CD14-positive monocyte (primary cell): ENCODE measurements around the gene CD4. TPM values are rescaled to one million over a fixed set of nuclear protein-coding genes. Genes with fewer than 3 reads are reported as not detected.

Experiments
- DNase-seq, 3 donors: peaks; one replicate each; pipeline ENCODE4 v3.0.0-alpha.2; 2011 to 2022
- H2AFZ ChIP-seq: 2 replicates; pipeline ENCODE4 v1.6.0; 2012; ENCODE audit warnings: mild to moderate bottlenecking, low read depth, low read length, inconsistent platforms; ENCODE audit not compliant: insufficient read depth, poor library complexity, severe bottlenecking
- H3K27ac ChIP-seq, 2 donors: 1 replicate in 1 of 2; 2 replicates in 1 of 2; pipeline ENCODE4 v1.5.1; 2012 to 2013; ENCODE audit warnings: low read length in 2 of 2, control low read depth in 1 of 2, inconsistent platforms in 1 of 2, low read depth in 1 of 2, mild to moderate bottlenecking in 1 of 2
- H3K27me3 ChIP-seq, 2 donors: one replicate each; pipeline versions ENCODE4 v1.6.0 to v1.6.1; 2011 to 2013; ENCODE audit warnings: low read length in 2 of 2; ENCODE audit not compliant: control insufficient read depth in 2 of 2, insufficient read depth in 2 of 2
- H3K36me3 ChIP-seq, 2 donors: replicated peaks in 1 of 2; 1 replicate in 1 of 2; 2 replicates in 1 of 2; pipeline versions ENCODE4 v1.5.1 to v1.6.1; 2012 to 2013; ENCODE audit warnings: low read length in 2 of 2, control low read depth in 1 of 2, inconsistent platforms in 1 of 2, mild to moderate bottlenecking in 1 of 2; ENCODE audit not compliant: insufficient read depth in 2 of 2, control insufficient read depth in 1 of 2
- H3K4me1 ChIP-seq, 2 donors: 1 replicate in 1 of 2; 2 replicates in 1 of 2; pipeline versions ENCODE4 v1.5.1 to v1.6.1; 2012 to 2013; ENCODE audit warnings: low read length in 2 of 2, control low read depth in 1 of 2, inconsistent platforms in 1 of 2, mild to moderate bottlenecking in 1 of 2, moderate library complexity in 1 of 2; ENCODE audit not compliant: insufficient read depth in 2 of 2, control insufficient read depth in 1 of 2
- H3K4me2 ChIP-seq: replicated peaks from 2 replicates; pipeline ENCODE3; 2012; ENCODE audit warnings: low read length, moderate library complexity, mild to moderate bottlenecking; ENCODE audit not compliant: poor library complexity, severe bottlenecking; ENCODE audit errors: extremely low read depth
- H3K4me3 ChIP-seq, 3 experiments: fragments of 200-600 bp in 1 of 3; sonication (generic) in 1 of 3; replicated peaks in 1 of 3; 1 replicate in 2 of 3; 2 replicates in 1 of 3; pipeline ENCODE4 v1.5.1; 2011 to 2013; ENCODE audit warnings: low read length in 3 of 3, mild to moderate bottlenecking in 3 of 3, control low read depth in 2 of 3, low read depth in 2 of 3, inconsistent platforms in 1 of 3, moderate library complexity in 1 of 3
- H3K79me2 ChIP-seq: 2 replicates; pipeline ENCODE4 v1.6.0; 2012; ENCODE audit warnings: mild to moderate bottlenecking, control low read depth, inconsistent platforms, low read length, moderate library complexity; ENCODE audit not compliant: insufficient read depth
- H3K9ac ChIP-seq: 2 replicates; pipeline ENCODE4 v1.6.0; 2017; ENCODE audit warnings: low read length, mild to moderate bottlenecking; ENCODE audit not compliant: insufficient read depth, poor library complexity, severe bottlenecking
- H3K9me3 ChIP-seq, 2 donors: replicated peaks in 1 of 2; 1 replicate in 1 of 2; 2 replicates in 1 of 2; pipeline versions ENCODE4 v1.5.1 to v1.6.1; 2012 to 2013; ENCODE audit warnings: low read length in 2 of 2, control low read depth in 1 of 2; ENCODE audit not compliant: control insufficient read depth in 1 of 2, insufficient read depth in 1 of 2
- H4K20me1 ChIP-seq: 2 replicates; pipeline ENCODE4 v1.6.0; 2012; ENCODE audit warnings: mild to moderate bottlenecking, low read length, control low read depth, moderate library complexity; ENCODE audit not compliant: insufficient read depth
- H3K27ac Mint-ChIP-seq, 7 donors: one replicate each; pipeline ENCODE4 v1.8.0; 2020; ENCODE audit warnings: mild to moderate bottlenecking in 7 of 7, mixed read lengths in 7 of 7, moderate library complexity in 6 of 7, inconsistent platforms in 2 of 7
- H3K27me3 Mint-ChIP-seq, 3 donors: one replicate each; pipeline ENCODE4 v1.8.0; 2021 to 2022; ENCODE audit warnings: low read depth in 3 of 3, mild to moderate bottlenecking in 3 of 3, mixed read lengths in 3 of 3, moderate library complexity in 3 of 3, inconsistent platforms in 1 of 3
- H3K36me3 Mint-ChIP-seq, 2 donors: one replicate each; pipeline ENCODE4 v1.8.0; 2020; ENCODE audit warnings: mixed read lengths in 2 of 2, inconsistent platforms in 1 of 2, mild to moderate bottlenecking in 1 of 2
- H3K4me1 Mint-ChIP-seq: one replicate; pipeline ENCODE4 v1.8.0; 2020; ENCODE audit warnings: mild to moderate bottlenecking, mixed read lengths
- H3K4me3 Mint-ChIP-seq, 2 donors: one replicate each; pipeline ENCODE4 v1.8.0; 2020; ENCODE audit warnings: mild to moderate bottlenecking in 2 of 2, mixed read lengths in 2 of 2, moderate library complexity in 1 of 2
- H3K9me3 Mint-ChIP-seq, 7 donors: one replicate each; pipeline ENCODE4 v1.8.0; 2020 to 2022; ENCODE audit warnings: mixed read lengths in 7 of 7, mild to moderate bottlenecking in 6 of 7, moderate library complexity in 6 of 7, inconsistent platforms in 2 of 7
- WGBS: methylation state at CpG from one replicate; pipeline ENCODE4 v1.1.5; 2013; ENCODE audit warnings: missing lambda C conversion rate; ENCODE audit not compliant: insufficient coverage; 5-methylcytosine and 5-hydroxymethylcytosine counted together
- intact Hi-C, 2 donors: fragments of 100-400 bp; cut with micrococcal nuclease; formaldehyde crosslinking; loops; one replicate each; pipeline versions ENCODE4 v1.15.0 to v1.15.1; 2023
- polyA plus RNA-seq, 3 donors: library from polyadenylated mRNA; depleted of rRNA in 1 of 3; unstranded in 2 of 3; stranded (reverse) in 1 of 3; fragments of 300-500 nt in 2 of 3; fragments of >200 nt in 1 of 3; fragmentation: Illumina TruSeq in 2 of 3; gene quantifications; 1 replicate in 2 of 3; 2 replicates in 1 of 3; pipeline ENCODE4 v1.2.3, GENCODE V29; 2012 to 2021
- TF ChIP-seq, protein P1 (sequence below): fragments of 200-600 bp; IDR thresholded peaks from one replicate; pipeline ENCODE4 v1.8.0; 2022; ENCODE audit warnings: antibody characterized with exemption, mild to moderate bottlenecking

The CD4 gene
- polyA plus RNA-seq, 3 donors, result 261 to 371 (median 269) TPM

DNA sequence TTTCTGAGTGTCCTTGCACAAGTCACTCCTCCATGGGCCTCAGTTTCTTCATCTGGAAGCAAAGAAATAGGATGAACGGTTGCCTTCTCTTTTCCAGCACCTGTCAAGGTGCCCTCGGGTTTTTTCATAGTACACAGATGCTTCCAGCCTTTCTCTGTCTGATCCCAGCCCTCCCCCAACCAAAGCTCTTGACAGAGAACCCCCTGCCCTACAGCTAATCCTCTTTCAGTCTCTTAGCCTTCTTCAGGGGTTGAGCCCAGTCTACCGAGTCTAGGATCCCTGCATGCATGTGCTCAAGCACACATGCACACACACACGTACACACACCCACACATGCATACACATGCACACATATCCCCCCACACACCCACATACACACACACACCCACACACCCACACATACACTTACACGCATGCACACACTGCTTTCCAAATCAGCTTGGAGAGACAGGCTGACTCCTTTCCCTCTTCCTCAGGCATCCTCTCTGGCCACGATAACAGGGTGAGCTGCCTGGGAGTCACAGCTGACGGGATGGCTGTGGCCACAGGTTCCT, 57.1 kb downstream of the CD4 start:
- Mint-ChIP-seq H3K9me3 (no peaks in the 10 kb centered on the region), H3K36me3 (peaks cover 15 to 37% of the 10 kb centered on the region in 2 donors), H3K4me1 (peaks cover 28% of the 10 kb centered on the region), H3K27me3 (peaks cover 1 to 4% (median 3%) of the 10 kb centered on the region in 3 donors), H3K27ac (peak overlapping the region in 1 of 7 donors; percentile 1), H3K4me3 (no peak overlapping the region)
- intact Hi-C loops, result no loop called here
- TF ChIP-seq, protein P1, sequence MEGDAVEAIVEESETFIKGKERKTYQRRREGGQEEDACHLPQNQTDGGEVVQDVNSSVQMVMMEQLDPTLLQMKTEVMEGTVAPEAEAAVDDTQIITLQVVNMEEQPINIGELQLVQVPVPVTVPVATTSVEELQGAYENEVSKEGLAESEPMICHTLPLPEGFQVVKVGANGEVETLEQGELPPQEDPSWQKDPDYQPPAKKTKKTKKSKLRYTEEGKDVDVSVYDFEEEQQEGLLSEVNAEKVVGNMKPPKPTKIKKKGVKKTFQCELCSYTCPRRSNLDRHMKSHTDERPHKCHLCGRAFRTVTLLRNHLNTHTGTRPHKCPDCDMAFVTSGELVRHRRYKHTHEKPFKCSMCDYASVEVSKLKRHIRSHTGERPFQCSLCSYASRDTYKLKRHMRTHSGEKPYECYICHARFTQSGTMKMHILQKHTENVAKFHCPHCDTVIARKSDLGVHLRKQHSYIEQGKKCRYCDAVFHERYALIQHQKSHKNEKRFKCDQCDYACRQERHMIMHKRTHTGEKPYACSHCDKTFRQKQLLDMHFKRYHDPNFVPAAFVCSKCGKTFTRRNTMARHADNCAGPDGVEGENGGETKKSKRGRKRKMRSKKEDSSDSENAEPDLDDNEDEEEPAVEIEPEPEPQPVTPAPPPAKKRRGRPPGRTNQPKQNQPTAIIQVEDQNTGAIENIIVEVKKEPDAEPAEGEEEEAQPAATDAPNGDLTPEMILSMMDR, result no peak
- Histone ChIP-seq H3K4me2 (no peak overlapping the region), H3K27me3 (no peaks in the 10 kb centered on the region), H4K20me1 (no peaks in the 10 kb centered on the region), H3K9ac (no peak overlapping the region), H3K4me1 (peaks cover 19 to 21% of the 10 kb centered on the region in 2 donors), H3K27ac (no peak overlapping the region), H3K79me2 (peaks cover 25% of the 10 kb centered on the region), H3K9me3 (no peaks in the 10 kb centered on the region), H3K36me3 (peaks cover 3 to 30% of the 10 kb centered on the region in 2 donors), H3K4me3 (no peak overlapping the region), H2AFZ (no peak overlapping the region)
- no peak for DNase-seq
- WGBS, result 98% methylated on average over 4 of the region's 7 CpGs

DNA sequence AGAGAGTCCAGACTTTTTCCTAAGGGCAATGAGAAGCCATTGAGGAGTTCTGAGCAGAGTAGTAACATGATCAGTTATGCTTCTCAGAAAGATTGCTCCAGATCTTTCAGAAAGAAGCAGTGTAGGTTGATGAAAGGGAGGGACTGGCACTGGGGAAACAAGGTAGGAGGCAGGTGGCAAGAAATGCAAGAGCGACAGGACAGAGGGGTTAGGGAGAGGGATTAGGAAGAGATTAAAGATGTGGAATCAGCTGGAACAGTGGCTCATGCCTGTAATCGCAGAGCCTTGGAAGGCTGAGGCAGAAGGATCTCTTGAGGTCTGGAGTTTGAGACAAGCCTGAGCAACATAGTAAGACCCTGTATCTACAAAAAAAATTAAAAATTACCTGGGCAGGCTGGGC, 58.3 kb downstream of the CD4 start:
- Mint-ChIP-seq H3K9me3 (no peaks in the 10 kb centered on the region), H3K4me1 (peaks cover 31% of the 10 kb centered on the region), H3K4me3 (no peak overlapping the region), H3K36me3 (peaks cover 15 to 37% of the 10 kb centered on the region in 2 donors), H3K27me3 (peaks cover 1 to 4% (median 3%) of the 10 kb centered on the region in 3 donors), H3K27ac (peak overlapping the region in 2 of 7 donors; percentile 61 to 68)
- intact Hi-C loops, result no loop called here
- TF ChIP-seq, protein P1, result no peak
- Histone ChIP-seq H3K27ac (no peak overlapping the region), H2AFZ (no peak overlapping the region), H3K79me2 (peaks cover 25% of the 10 kb centered on the region), H4K20me1 (no peaks in the 10 kb centered on the region), H3K4me2 (no peak overlapping the region), H3K4me1 (peaks cover 22 to 27% of the 10 kb centered on the region in 2 donors), H3K9me3 (no peaks in the 10 kb centered on the region), H3K27me3 (no peaks in the 10 kb centered on the region), H3K9ac (no peak overlapping the region), H3K36me3 (peaks cover 3 to 30% of the 10 kb centered on the region in 2 donors), H3K4me3 (no peak overlapping the region)
- 100% methylated on average over 1 of the region's 2 CpGs for WGBS
- no peak for DNase-seq
